HCT116 (cell line): Measurements from ENCODE around the gene HMGB2.

Source experiments
- CTCF ChIP-seq, 3 experiments: fragments of 200-600 bp in 1 of 3; sonication (generic) in 1 of 3; IDR thresholded peaks in 2 of 3; conservative IDR thresholded peaks in 1 of 3; 2 replicates each; pipeline ENCODE4 v1.5.1; 2012 to 2017; ENCODE audit warnings: low read depth in 2 of 3, low read length in 2 of 3, antibody characterized with exemption in 1 of 3, borderline replicate concordance in 1 of 3, control low read depth in 1 of 3, mild to moderate bottlenecking in 1 of 3, mixed read lengths in 1 of 3, mixed run types in 1 of 3, moderate library complexity in 1 of 3; ENCODE audit not compliant: insufficient read depth in 1 of 3
- EGR1 ChIP-seq: IDR thresholded peaks from 2 replicates; pipeline ENCODE4 v1.6.1; 2012; ENCODE audit warnings: low read depth
- EZH2phosphoT487 ChIP-seq: fragments of 200-600 bp; IDR thresholded peaks from 2 replicates; pipeline ENCODE4 v1.6.1; 2018; ENCODE audit warnings: antibody characterized with exemption, borderline replicate concordance
- REST ChIP-seq: IDR thresholded peaks from 2 replicates; pipeline ENCODE4 v1.6.1; 2012; ENCODE audit warnings: low read depth

- TF ChIP-seq REST (no peak), EGR1 (no peak), EZH2phosphoT487 (no peak), CTCF (IDR thresholded peaks at IDR 0.05 in 2 of 3, conservative IDR thresholded peaks at IDR 0.05 in 1 of 3; ENCODE audit: borderline replicate concordance in 1 of 3, insufficient read depth in 1 of 3, low read depth in 2 of 3, low read length in 2 of 3) (no peak)
These were observed 26.4 kb downstream of the HMGB2 start for GRCh38 chr4:173307778-173308177.
